Panc1 (cell line): ENCODE data around the gene LAMA1.
"Not testable (repeated sequence)": the region's sequence is repeated elsewhere in the genome, so short reads cannot be mapped to it uniquely, and the experiment has no call there.

ENCODE experiments used
- POLR2AphosphoS5 ChIP-seq: IDR thresholded peaks from 2 replicates; pipeline ENCODE4 v1.6.1; 2012; ENCODE audit warnings: mild to moderate bottlenecking, low read depth, low read length, moderate library complexity
- SIN3A ChIP-seq: IDR thresholded peaks from 2 replicates; pipeline ENCODE4 v1.6.1; 2012; ENCODE audit warnings: low read depth, mild to moderate bottlenecking, low read length, moderate library complexity, borderline replicate concordance; ENCODE audit not compliant: insufficient read depth
- TCF7L2 ChIP-seq: IDR thresholded peaks from 2 replicates; pipeline ENCODE4 v1.6.1; 2011; ENCODE audit warnings: mild to moderate bottlenecking, low read depth, low read length, inconsistent platforms
- TF ChIP-seq, protein P1 (sequence below): fragments of 450-650 bp; IDR thresholded peaks from 2 replicates; pipeline ENCODE4 v1.5.1; 2017; ENCODE audit warnings: mild to moderate bottlenecking
- TF ChIP-seq, protein P2 (sequence below), 2 experiments: IDR thresholded peaks; 2 replicates each; pipeline ENCODE4 v1.6.1; 2011 to 2012; ENCODE audit warnings: low read depth in 2 of 2, control low read depth in 1 of 2, low read length in 1 of 2, mild to moderate bottlenecking in 1 of 2, moderate library complexity in 1 of 2; ENCODE audit not compliant: insufficient read depth in 1 of 2

DNA sequence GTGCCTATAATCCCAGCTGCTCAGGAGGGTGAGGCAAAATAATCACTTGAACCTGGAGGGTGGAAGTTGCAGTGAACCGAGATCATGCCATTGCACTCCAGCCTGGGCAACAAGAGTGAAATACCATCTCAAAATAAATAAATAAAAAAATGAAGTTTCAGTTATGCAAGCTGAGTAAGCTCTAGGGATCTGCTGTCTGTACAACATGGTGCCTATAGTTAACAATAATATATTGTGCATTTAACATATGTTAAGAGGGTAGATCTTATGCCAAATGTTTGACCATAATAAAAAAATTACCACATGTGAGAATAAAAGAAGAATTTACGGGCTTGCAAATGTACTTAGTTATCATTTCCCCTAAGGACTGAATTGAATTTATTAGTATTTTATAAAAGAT lies 179.2 kb downstream of the LAMA1 start:
- TF ChIP-seq, protein P1, sequence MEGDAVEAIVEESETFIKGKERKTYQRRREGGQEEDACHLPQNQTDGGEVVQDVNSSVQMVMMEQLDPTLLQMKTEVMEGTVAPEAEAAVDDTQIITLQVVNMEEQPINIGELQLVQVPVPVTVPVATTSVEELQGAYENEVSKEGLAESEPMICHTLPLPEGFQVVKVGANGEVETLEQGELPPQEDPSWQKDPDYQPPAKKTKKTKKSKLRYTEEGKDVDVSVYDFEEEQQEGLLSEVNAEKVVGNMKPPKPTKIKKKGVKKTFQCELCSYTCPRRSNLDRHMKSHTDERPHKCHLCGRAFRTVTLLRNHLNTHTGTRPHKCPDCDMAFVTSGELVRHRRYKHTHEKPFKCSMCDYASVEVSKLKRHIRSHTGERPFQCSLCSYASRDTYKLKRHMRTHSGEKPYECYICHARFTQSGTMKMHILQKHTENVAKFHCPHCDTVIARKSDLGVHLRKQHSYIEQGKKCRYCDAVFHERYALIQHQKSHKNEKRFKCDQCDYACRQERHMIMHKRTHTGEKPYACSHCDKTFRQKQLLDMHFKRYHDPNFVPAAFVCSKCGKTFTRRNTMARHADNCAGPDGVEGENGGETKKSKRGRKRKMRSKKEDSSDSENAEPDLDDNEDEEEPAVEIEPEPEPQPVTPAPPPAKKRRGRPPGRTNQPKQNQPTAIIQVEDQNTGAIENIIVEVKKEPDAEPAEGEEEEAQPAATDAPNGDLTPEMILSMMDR, result not testable (repeated sequence)
- not testable (repeated sequence) for TF ChIP-seq POLR2AphosphoS5, TCF7L2, SIN3A
- TF ChIP-seq, protein P2, sequence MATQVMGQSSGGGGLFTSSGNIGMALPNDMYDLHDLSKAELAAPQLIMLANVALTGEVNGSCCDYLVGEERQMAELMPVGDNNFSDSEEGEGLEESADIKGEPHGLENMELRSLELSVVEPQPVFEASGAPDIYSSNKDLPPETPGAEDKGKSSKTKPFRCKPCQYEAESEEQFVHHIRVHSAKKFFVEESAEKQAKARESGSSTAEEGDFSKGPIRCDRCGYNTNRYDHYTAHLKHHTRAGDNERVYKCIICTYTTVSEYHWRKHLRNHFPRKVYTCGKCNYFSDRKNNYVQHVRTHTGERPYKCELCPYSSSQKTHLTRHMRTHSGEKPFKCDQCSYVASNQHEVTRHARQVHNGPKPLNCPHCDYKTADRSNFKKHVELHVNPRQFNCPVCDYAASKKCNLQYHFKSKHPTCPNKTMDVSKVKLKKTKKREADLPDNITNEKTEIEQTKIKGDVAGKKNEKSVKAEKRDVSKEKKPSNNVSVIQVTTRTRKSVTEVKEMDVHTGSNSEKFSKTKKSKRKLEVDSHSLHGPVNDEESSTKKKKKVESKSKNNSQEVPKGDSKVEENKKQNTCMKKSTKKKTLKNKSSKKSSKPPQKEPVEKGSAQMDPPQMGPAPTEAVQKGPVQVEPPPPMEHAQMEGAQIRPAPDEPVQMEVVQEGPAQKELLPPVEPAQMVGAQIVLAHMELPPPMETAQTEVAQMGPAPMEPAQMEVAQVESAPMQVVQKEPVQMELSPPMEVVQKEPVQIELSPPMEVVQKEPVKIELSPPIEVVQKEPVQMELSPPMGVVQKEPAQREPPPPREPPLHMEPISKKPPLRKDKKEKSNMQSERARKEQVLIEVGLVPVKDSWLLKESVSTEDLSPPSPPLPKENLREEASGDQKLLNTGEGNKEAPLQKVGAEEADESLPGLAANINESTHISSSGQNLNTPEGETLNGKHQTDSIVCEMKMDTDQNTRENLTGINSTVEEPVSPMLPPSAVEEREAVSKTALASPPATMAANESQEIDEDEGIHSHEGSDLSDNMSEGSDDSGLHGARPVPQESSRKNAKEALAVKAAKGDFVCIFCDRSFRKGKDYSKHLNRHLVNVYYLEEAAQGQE (IDR thresholded peaks at IDR 0.05; ENCODE audit: insufficient read depth in 1 of 2, low read depth in 2 of 2, low read length in 1 of 2), result not testable (repeated sequence)
